ENCODE data around the gene PARD3B. TPM values are rescaled to one million over a fixed set of nuclear protein-coding genes. Genes with fewer than 3 reads are reported as not detected.

PARD3B gene
- total and polyA plus RNA-seq, 2 of the 13 experiments (the other 11 are each of a cell fraction or from before 2014, with no cell fraction given): 0.71 to 2.3 TPM

DNA sequence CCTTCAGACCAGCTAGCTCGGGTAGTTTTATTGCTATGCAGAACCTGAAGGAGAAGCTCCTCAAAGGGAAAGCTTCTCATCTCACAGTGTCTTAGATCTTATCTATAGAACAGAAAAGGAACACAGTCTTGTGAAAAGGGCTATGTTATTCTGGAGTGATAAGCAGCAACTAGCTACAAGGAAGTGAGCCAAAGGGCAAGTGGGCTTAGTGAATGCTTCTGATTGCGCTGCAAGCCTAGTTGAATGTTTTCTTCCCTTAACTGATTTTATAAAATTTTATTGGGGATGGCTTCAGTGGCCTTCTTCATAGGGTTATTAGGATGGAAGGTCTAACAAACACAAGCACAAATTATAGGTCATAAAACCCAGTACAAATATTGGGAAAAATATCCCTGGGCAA lies 400.1 kb downstream of the PARD3B start (continued):
- TF ChIP-seq, protein P1, sequence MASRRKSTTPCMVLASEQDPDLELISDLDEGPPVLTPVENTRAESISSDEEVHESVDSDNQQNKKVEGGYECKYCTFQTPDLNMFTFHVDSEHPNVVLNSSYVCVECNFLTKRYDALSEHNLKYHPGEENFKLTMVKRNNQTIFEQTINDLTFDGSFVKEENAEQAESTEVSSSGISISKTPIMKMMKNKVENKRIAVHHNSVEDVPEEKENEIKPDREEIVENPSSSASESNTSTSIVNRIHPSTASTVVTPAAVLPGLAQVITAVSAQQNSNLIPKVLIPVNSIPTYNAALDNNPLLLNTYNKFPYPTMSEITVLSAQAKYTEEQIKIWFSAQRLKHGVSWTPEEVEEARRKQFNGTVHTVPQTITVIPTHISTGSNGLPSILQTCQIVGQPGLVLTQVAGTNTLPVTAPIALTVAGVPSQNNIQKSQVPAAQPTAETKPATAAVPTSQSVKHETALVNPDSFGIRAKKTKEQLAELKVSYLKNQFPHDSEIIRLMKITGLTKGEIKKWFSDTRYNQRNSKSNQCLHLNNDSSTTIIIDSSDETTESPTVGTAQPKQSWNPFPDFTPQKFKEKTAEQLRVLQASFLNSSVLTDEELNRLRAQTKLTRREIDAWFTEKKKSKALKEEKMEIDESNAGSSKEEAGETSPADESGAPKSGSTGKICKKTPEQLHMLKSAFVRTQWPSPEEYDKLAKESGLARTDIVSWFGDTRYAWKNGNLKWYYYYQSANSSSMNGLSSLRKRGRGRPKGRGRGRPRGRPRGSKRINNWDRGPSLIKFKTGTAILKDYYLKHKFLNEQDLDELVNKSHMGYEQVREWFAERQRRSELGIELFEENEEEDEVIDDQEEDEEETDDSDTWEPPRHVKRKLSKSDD (CRISPR knock-in tag; IDR thresholded peaks at IDR 0.05; ENCODE audit: low read depth): no peak
- TF ChIP-seq, protein P2, sequence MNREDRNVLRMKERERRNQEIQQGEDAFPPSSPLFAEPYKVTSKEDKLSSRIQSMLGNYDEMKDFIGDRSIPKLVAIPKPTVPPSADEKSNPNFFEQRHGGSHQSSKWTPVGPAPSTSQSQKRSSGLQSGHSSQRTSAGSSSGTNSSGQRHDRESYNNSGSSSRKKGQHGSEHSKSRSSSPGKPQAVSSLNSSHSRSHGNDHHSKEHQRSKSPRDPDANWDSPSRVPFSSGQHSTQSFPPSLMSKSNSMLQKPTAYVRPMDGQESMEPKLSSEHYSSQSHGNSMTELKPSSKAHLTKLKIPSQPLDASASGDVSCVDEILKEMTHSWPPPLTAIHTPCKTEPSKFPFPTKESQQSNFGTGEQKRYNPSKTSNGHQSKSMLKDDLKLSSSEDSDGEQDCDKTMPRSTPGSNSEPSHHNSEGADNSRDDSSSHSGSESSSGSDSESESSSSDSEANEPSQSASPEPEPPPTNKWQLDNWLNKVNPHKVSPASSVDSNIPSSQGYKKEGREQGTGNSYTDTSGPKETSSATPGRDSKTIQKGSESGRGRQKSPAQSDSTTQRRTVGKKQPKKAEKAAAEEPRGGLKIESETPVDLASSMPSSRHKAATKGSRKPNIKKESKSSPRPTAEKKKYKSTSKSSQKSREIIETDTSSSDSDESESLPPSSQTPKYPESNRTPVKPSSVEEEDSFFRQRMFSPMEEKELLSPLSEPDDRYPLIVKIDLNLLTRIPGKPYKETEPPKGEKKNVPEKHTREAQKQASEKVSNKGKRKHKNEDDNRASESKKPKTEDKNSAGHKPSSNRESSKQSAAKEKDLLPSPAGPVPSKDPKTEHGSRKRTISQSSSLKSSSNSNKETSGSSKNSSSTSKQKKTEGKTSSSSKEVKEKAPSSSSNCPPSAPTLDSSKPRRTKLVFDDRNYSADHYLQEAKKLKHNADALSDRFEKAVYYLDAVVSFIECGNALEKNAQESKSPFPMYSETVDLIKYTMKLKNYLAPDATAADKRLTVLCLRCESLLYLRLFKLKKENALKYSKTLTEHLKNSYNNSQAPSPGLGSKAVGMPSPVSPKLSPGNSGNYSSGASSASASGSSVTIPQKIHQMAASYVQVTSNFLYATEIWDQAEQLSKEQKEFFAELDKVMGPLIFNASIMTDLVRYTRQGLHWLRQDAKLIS (CRISPR knock-in tag; IDR thresholded peaks at IDR 0.05): no peak
- no peak for TF ChIP-seq ATF7 (IDR thresholded peaks at IDR 0.05)
- no peak for TF ChIP-seq ATF7 (CRISPR knock-in tag; IDR thresholded peaks at IDR 0.05)
- TF ChIP-seq ZNF749 (CRISPR knock-in tag; IDR thresholded peaks at IDR 0.05; ENCODE audit: borderline replicate concordance): no peak
- TF ChIP-seq ZNF790 (CRISPR knock-in tag; IDR thresholded peaks at IDR 0.05; ENCODE audit: borderline replicate concordance): no peak
- TF ChIP-seq HNRNPK (IDR thresholded peaks at IDR 0.05; ENCODE audit: low read depth, low read length, poor library complexity, severe bottlenecking): no peak
- TF ChIP-seq, protein P3, sequence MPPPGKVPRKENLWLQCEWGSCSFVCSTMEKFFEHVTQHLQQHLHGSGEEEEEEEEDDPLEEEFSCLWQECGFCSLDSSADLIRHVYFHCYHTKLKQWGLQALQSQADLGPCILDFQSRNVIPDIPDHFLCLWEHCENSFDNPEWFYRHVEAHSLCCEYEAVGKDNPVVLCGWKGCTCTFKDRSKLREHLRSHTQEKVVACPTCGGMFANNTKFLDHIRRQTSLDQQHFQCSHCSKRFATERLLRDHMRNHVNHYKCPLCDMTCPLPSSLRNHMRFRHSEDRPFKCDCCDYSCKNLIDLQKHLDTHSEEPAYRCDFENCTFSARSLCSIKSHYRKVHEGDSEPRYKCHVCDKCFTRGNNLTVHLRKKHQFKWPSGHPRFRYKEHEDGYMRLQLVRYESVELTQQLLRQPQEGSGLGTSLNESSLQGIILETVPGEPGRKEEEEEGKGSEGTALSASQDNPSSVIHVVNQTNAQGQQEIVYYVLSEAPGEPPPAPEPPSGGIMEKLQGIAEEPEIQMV (CRISPR knock-in tag; IDR thresholded peaks at IDR 0.05; ENCODE audit: low read depth): no peak
- no peak for TF ChIP-seq SP2 (CRISPR knock-in tag; IDR thresholded peaks at IDR 0.05)
- no peak for TF ChIP-seq KLF9 (CRISPR knock-in tag; IDR thresholded peaks at IDR 0.05; ENCODE audit: low read depth)
- TF ChIP-seq, protein P4, sequence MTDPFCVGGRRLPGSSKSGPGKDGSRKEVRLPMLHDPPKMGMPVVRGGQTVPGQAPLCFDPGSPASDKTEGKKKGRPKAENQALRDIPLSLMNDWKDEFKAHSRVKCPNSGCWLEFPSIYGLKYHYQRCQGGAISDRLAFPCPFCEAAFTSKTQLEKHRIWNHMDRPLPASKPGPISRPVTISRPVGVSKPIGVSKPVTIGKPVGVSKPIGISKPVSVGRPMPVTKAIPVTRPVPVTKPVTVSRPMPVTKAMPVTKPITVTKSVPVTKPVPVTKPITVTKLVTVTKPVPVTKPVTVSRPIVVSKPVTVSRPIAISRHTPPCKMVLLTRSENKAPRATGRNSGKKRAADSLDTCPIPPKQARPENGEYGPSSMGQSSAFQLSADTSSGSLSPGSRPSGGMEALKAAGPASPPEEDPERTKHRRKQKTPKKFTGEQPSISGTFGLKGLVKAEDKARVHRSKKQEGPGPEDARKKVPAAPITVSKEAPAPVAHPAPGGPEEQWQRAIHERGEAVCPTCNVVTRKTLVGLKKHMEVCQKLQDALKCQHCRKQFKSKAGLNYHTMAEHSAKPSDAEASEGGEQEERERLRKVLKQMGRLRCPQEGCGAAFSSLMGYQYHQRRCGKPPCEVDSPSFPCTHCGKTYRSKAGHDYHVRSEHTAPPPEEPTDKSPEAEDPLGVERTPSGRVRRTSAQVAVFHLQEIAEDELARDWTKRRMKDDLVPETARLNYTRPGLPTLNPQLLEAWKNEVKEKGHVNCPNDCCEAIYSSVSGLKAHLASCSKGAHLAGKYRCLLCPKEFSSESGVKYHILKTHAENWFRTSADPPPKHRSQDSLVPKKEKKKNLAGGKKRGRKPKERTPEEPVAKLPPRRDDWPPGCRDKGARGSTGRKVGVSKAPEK (CRISPR knock-in tag; IDR thresholded peaks at IDR 0.05; ENCODE audit: borderline replicate concordance): no peak
- no peak for TF ChIP-seq ADNP (CRISPR knock-in tag; IDR thresholded peaks at IDR 0.05)

Data from HepG2 (cell line).